Posterior vena cava (tissue), 2 donors: ENCODE measurements around the gene NKD2. TPM values are rescaled to one million over a fixed set of nuclear protein-coding genes. Genes with fewer than 3 reads are reported as not detected.

ENCODE experiments used
- DNase-seq: peaks from one replicate; pipeline ENCODE4 v3.0.0-alpha.2; 2020; ENCODE audit warnings: low spot score
- intact Hi-C, 2 donors: fragments of 100-400 bp; cut with DNase I; formaldehyde crosslinking; loops; one replicate each; pipeline versions ENCODE4 v1.14.1 to v1.14.2; 2022 to 2023
- total RNA-seq, 2 donors: library from RNA; stranded (reverse); fragmentation: NEBNext Ultra II Directional; extraction: Animal tissue kit (Norgen Biotek cat#: 25700); gene quantifications; one replicate each; pipeline ENCODE4 v1.2.1, GENCODE V29; 2021
- donor health status: DM: yes; HTN: yes; CAD: no.
- donor health status: DM: yes; HTN: yes; CAD: no.

Gene NKD2
- total RNA-seq, 2 donors from 2014 or later = 2.7 to 5.0 TPM

DNA sequence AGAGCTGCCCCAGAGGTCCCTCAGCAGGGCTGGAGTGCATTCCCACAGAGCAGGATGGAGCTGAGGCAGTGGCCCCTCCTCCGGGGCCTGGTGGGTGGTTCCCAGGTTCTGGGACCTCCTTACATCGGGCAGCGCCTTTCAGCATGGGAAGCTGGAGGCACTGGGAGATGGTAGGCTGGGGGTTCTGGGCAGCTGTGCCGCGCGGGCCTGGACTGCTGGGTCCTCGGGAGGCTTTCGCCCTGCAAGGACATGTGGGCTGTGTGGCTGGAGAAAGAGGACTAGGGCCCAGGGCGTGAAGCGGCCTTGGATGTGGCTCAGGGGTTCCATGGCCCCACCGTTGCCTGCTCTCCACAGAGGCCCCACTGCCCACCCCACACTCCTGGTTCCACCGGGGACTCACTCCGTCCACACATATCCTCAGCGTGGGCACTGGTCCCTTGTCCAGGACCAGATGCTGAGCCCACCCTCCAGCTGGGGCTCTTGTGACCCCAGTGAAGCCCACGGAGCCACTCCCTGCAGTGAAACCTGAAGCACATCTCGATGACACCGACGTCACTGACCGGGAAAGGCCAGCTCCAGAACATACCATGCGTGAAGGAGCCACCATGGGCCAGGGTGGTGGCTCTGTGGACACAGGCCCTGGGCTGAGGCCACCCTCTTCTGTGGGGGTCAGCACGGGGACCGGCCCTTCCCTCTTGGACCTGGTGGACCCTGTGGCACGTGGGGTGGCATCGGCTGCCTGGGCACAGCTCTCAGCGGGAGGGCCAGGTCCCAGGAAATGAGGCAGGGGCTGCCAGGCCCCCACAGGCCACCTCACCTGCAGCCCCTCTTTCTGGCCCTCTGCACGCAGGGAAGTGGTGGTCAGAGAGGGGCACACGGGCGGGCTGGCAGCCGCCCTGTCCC lies 31.5 kb upstream of the NKD2 start:
- intact Hi-C loops = no loop called here
- peak; percentile 68 for DNase-seq

DNA sequence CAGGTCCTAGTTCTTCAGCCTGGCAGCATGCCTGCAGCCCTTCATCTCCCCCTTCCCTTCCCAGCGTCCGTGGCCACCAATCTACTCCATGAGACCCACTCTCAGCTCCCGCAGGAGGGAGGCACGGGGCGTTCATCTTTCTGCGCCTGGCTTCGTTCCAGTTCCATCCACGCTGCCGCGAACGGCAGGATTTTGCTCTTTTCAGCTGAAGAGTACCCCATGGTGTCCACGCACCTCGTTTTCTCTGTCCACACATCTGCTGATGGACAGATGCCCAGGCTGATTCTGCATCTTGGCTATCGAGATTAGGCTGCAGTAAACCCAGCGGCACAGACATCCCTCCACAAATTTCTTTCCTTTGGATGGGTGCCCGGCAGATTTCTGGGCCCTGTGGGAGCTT lies 30.5 kb upstream of the NKD2 start:
- no peak for DNase-seq
- intact Hi-C loops = no loop called here

- intact Hi-C loops = no loop called here
- no peak for DNase-seq
Measured at GRCh38 chr5:978693-979092, 29.9 kb upstream of the NKD2 start.

- intact Hi-C loops = no loop called here
- peak; percentile 74 for DNase-seq
Measured at GRCh38 chr5:979100-979817, 29.3 kb upstream of the NKD2 start.

GRCh38 chr5:980001-980588 lies 28.5 kb upstream of the NKD2 start:
- no peak for DNase-seq
- intact Hi-C loops = no loop called here

- no peak for DNase-seq
- intact Hi-C loops = no loop called here
Measured at GRCh38 chr5:980966-981365, 27.6 kb upstream of the NKD2 start.

DNA sequence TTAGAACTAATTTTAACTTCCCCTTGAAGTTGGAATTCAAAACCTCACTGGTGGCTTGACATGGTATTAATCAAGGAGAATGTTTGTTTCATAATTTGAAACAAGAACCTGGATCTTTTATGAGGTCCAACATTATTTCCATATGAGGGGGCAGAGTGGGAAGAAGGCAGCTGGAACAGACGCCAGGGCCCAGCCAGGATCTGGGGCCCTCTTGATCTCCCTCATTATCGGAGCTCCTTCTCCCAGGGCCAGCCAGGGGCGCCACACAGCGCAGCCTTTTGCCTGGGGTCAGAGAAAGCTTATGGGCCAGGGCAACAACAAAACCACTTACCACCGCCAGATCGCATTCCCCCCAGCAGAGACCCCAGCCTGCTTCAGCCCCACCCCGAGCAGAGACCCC lies 27.1 kb upstream of the NKD2 start:
- peak; percentile 68 for DNase-seq
- intact Hi-C loops = no loop called here

- peak; percentile 72 for DNase-seq
- intact Hi-C loops = no loop called here
Measured at GRCh38 chr5:982377-983237, 26.0 kb upstream of the NKD2 start.

DNA sequence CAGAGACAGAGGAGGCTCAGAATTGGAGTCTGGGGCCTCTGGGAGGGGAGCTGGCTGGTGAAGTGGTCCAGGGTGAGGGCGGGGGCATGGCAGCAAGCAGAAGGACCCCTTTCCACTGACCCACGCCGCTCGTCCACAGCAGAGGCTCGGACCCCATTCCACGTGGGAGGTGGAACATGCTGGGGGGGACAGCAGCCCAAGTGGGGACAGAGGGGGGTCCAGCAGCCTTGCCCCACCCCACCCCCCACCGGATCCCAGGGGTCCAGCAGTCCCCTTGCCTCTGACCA lies 25.4 kb upstream of the NKD2 start:
- DNase-seq = peak; percentile 69
- intact Hi-C loops = no loop called here

DNA sequence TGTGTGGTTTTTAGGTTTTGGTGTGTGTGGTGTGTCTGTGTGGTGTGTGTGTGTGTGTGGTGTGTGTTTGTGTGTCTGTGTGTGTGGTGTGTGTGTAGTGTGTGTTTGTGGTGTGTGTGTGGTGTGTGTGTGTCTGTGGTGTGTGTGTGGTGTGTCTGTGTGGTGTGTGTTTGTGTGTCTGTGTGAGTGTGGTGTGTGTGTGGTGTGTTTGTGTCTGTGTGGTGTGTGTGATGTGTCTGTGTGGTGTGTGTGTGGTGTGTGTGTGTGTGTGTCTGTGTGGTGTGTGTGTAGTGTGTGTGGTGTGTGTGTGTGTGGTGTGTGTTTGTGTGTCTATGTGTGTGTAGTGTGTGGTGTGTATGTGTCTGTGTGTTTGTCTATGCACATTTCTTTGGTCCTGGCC lies 25.0 kb upstream of the NKD2 start:
- no peak for DNase-seq
- intact Hi-C loops = no loop called here

DNA sequence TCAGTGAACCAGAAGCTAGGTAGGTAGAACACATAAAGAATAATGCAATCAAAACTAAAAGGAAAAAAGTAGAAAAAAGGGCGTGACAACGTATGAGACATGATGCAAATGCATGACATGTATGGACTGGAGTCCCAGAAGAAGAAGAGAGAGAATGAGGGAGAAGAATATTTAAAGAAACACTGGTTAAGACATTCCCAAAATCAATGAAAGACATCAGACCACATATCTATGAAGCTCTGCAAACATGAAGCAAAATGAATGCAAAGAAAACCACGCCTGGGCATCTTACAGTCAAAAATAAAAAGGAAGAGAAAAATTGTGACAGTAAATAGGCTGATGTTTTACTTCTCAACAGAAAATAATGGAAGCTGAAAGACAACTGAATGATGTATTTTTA lies 23.8 kb upstream of the NKD2 start:
- intact Hi-C loops = no loop called here
- no peak for DNase-seq

DNA sequence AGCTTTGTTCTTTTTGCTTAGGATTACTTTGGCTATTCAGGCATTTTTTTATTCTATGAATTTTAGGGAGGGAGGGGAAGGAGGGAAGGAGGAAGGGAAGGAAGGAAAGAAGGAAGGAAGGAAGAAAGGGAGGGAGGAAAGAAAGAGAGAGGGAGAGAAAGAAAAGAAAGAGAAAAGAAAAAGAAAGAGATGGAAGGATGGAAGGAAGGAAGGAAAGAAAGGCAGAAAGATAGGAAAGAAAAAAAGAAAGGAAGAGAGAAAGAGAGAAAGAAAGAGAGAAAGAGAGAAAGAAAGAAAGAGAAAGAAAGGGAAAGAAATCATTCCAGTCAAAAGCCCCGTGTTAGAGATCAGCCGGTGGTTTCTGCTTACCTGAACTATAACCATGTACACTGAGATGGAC lies 20.8 kb upstream of the NKD2 start:
- DNase-seq = no peak
- intact Hi-C loops = no loop called here

GRCh38 chr5:988322-988721 lies 20.3 kb upstream of the NKD2 start:
- intact Hi-C loops = no loop called here
- DNase-seq = no peak

DNA sequence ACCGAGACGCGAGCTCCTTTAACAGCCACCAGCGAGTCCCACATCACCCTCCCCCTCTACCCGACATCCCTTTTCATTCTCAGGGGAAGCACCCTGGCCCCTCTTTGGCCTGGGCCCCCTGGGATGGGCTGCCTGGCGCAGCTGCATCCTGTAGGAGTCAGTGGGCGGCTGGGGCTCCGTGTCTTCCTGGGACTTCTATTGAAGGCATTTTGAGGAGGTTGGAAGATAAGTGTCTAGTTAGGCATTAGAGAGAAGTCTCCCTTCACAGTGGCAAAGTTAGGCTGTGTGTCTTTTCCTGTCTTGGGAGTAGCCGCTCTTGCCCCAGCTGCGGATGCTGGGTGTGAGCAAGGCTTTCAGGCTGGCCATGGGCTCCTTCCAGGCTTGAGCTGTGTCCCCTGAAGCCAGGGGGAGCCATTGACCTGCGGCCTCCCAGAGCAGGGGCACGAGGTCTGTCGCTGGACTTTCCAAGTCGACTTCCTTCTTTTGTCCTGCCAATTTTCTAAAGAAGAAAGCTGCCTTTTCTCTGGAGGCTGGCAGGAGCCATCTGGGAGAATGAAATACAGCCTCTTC lies 18.6 kb upstream of the NKD2 start:
- intact Hi-C loops = loop anchor here in 1 of 2 donors (5.0 kb wide), 1 partner anchor 798 kb away; the partner anchor contains the start of gene LRRC14B
- DNase-seq = peak; percentile 88

DNA sequence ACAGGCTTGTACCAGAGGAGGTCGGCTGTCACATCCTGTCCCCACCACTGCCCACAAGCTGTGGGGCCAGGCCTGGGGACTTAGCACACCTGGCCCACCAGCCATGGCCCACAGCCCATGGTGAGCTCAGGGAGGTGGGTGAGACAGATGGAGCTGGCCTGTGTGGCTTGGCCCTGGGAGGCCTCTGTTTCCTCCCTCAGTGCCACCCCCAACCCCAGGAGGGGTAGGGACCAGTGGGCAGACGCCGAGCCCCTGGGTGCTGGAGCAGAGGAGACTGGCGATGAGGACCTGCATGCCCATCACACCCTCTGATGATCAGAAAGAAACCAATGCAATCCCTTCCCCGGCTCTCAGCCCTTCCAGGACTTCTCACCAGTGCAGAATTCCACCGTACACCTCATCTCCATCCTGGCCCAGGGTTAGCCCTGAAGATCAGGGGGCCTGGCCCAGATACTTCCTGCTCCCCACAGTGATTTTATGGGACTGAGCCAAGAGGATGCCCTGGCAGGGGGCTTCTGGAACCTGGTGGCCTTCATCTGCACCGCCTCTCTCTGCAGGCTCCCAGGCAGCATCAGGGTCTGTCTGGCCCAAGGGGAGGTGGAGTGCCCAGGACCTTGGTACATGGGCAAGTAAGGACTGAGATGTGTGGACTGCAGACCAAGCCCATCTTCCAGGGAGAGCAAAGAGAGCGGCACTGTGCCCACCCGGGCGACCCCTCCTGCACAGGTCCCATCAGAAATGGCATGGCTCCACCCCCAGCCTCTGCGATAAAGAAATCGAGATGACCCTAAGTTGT lies 16.9 kb upstream of the NKD2 start:
- peak; percentile 74 for DNase-seq
- intact Hi-C loops = loop anchor here in 1 of 2 donors (5.0 kb wide), 1 partner anchor 799 kb away; the partner anchor contains the start of gene LRRC14B

- intact Hi-C loops = loop anchor here in 1 of 2 donors (5.0 kb wide), 1 partner anchor 802 kb away; the partner anchor contains the start of gene LRRC14B
- DNase-seq = peak; percentile 35
Measured at GRCh38 chr5:994272-994607, 14.4 kb upstream of the NKD2 start.

DNA sequence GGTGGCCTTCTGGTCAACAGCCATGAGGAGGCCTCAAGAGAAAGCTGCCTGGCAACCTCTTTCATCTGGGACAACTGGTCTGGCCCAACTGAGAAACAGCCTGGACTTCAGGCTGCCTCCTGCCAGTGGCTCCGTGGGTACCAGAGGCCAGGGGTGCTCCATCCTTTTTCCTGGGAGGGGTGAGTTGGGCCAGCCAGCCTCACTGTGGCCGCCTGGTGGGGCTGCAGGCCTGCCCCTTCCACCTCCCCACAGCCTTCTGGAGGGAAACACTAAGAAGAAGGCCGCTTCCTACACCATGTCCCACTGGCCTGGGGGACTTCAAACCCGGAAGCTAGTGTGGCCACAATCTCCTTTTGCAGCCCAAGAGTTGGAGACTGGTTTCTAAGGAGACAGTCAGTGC lies 13.8 kb upstream of the NKD2 start:
- peak; percentile 76 for DNase-seq
- intact Hi-C loops = loop anchor here in 1 of 2 donors (5.0 kb wide), 1 partner anchor 803 kb away; the partner anchor contains the start of gene LRRC14B

DNA sequence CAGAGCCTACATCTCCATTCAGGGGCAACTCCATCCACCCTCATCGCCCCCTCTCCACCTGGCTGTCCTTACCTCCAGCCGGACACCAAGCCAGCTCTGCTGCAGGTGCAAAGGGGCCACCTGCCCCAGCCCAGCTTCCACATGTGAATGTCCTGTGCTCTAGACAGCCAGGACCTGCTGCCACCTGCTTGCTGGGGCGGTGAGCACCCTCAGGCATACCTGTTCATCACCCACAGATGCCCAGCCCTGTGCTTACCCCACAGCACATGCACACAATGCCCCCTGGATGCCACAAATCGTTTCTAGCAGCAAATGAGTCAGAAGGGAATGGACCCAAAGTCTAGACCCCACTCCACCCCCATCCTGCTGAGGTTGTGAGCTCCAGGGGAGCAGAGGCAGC lies 13.3 kb upstream of the NKD2 start:
- DNase-seq = peak; percentile 65
- intact Hi-C loops = no loop called here
